NCI-H82 (cell line): ENCODE measurements around the gene VPS35L.
"Not testable (repeated sequence)": the region's sequence is repeated elsewhere in the genome, so short reads cannot be mapped to it uniquely, and the experiment has no call there.

Experiments used
- DNase-seq: peaks from one replicate; lab custom pipeline; 2025; lab: John Stamatoyannopoulos, UW

VPS35L gene

DNA sequence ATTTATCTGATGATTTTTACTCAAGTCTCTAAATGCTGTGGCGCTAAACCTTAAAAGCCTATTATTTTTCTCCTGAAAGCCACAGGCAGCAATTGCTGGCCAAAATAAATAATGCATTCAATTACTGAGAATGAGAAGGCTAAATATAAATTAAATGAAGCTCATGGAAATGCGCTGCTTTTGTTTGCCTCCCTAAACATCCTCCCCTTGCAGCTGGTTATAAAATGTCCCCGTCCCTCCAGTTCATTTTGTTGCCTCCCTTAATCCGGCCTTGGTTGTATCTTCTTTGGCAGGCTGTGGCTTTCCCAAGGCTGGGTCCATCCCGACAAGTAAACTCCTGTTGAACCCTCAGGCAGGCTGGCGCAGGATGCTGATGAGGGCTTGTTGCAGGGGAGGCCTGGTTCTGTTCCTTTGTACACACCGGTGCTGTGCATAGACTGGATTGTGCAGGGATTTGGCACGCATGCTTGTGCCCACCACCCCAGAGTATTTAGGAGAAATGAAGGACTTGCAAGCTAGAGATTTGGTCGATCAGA, 99.8 kb downstream of the VPS35L start:
- no peak for DNase-seq

DNA sequence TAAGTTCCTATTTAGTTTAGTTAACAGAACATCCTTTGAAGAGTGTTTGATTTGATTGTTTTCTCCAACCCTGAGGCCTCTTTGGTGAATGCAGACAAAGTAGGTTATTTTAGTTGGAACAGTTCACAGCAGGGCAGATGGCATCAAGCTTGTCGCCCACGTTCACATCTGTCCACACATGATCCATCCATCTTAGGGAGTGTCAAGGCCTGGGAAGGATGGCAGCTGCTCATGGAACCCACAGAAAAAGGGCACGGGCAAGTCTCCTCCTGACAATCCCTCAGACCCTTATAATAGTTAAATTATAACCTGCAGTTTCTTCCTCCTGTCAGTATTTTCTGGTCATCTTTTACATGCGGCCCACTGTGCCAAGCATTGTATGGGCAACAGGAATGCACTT, 102.3 kb downstream of the VPS35L start:
- no peak for DNase-seq

GRCh38 chr16:19659554-19659953, 104.1 kb downstream of the VPS35L start:
- no peak for DNase-seq

DNA sequence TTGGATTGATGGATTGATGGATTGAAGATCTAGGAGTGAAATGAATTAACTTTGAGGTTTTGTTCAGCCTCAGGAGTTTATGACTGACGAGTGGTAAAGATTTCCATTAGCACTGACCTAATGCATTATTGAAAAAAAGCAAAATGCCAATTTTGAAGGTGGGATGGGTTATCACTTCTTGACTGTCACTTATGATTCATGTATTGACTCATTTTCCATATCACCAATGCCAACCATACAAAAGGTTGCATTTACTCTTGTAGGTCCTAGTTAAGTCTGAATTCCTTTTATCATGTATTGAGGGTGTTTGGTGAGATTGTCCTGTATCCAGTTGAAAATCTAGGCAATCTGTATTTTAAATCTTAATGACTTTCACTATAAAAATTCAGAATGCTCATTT, 104.9 kb downstream of the VPS35L start:
- no peak for DNase-seq

- DNase-seq, result no peak
Observed at GRCh38 chr16:19662351-19662750, 106.8 kb downstream of the VPS35L start.

DNA sequence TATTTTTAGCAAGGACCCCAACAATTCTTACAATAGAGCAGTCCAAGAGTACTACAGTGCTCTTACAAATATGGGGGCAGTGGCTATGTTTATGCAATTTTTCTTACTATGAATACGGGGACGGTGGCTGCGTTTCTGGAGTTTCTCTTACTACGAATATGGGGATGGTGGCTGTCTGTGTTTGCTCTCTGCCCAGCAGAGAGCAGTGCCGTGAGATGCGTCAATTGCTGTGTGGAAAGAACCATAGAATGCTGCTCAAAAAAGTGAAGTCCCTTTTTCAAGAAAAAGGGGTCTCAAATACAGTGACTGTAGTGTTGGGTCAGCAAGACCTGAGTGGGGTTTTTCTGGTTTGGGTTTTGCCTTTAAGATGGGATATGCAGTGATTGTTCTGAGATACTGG, 108.7 kb downstream of the VPS35L start:
- DNase-seq, result no peak

- not testable (repeated sequence) for DNase-seq
Observed at GRCh38 chr16:19665313-19665712, 109.8 kb downstream of the VPS35L start.

DNA sequence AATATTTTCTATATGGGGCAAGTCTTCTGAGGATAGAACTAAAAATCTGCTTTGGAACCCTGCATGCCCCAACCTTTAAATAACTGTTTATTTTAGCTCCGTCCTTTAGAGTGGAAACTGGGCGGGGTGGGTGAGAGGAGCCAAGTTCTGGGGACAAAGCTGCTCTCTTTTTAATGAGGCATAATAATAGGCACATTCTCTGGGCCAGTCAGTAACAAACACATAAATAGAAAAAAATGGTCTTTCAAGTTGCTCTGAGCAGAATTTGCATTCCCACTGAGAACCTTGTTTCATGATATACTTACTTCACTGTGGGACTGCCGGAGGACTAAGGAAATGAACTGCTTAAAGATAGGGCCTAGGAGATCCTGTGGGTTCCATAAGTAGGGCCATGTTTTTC, 111.0 kb downstream of the VPS35L start:
- DNase-seq, result no peak

GRCh38 chr16:19672378-19672777, 116.9 kb downstream of the VPS35L start:
- no peak for DNase-seq

DNA sequence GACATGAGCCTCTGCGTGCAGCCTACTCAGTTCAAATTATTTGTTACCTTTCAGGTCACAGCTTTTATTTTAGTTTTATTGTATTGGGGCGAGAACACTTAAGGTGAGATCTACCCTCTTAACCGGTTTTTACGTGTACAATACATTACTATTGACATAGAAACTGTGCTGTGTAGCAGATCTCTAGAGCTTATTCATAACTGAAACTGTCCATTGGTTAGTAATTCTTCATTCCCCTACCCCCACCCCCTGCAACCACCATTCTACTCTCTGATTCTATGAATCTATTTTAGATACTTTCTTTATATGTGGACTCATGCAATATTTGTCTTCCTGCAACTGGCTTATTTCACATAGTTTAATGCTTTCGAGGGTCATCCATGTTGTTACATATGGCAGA, 119.0 kb downstream of the VPS35L start:
- DNase-seq, result no peak

- no peak for DNase-seq
Observed at GRCh38 chr16:19677402-19677801, 121.9 kb downstream of the VPS35L start.

DNA sequence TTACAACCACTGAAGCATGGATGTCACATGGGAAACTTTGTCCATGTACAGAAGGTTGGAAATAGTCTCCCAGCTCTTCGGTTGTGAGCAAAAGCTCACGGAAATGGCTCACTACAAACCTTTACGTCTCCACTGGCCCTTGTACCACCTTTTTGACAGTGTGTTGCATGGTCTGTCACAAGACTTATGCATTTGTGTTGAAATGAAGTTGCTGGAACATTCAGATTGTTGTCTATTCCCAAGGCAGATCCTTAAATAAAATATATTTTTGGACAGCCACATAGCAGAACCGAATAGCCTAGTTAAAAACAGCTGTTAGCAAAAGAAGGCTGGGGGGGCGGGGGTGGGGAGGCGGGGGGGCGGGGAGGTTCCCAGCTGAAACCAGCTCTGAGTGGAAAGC, 123.3 kb downstream of the VPS35L start:
- DNase-seq, result no peak

- DNase-seq, result not testable (repeated sequence)
Observed at GRCh38 chr16:19679281-19679680, 123.8 kb downstream of the VPS35L start.

DNA sequence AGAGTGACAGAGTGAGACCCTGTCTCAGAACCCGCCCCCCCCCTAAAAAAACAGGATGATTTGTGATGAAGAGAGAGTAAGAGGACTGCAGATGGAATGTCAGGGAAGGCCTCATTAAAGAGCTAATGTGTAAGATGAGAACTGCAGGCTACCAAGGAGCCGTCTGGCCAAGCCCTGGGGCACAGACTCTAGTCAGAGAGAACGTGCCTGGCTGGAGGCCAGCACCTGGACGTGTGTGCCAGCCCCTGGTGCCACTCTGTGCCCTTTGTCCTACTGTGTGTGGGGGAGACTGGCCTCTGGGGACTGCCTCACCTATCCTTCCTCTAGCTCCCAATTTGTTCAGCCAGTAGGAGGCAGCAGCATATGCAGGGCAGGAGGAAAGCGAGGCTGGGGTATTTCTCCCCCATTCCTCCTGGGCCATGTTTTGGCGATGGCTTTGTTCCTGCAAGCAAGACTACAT, 125.4 kb downstream of the VPS35L start:
- peak; percentile 23 for DNase-seq

DNA sequence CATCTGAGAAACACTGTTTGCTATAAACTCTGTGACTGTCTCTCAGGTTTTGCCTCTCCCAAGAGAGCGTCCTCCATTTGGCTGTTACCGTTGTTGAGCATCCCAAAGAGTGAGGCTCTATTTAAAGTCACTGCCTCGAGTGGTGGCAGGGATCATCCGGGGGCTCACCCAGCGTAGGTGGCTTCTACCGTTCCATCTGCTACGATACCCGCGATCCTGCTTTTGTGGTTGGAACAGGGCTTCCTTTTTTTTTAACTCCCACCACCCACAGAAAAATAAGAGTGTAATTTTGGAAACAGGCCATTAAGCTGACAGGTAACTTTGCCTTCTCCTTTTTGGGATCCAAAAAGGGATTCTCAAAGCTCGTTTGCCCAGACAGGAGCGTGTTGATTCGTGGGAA, 126.1 kb downstream of the VPS35L start:
- no peak for DNase-seq

GRCh38 chr16:19683453-19684236, 128.1 kb downstream of the VPS35L start:
- DNase-seq, result no peak

GRCh38 chr16:19685176-19685575, 129.7 kb downstream of the VPS35L start:
- DNase-seq, result no peak

GRCh38 chr16:19687279-19687678, 131.8 kb downstream of the VPS35L start:
- DNase-seq, result no peak

- peak; percentile 70 for DNase-seq
Observed at GRCh38 chr16:19688396-19689024, 133.0 kb downstream of the VPS35L start.

DNA sequence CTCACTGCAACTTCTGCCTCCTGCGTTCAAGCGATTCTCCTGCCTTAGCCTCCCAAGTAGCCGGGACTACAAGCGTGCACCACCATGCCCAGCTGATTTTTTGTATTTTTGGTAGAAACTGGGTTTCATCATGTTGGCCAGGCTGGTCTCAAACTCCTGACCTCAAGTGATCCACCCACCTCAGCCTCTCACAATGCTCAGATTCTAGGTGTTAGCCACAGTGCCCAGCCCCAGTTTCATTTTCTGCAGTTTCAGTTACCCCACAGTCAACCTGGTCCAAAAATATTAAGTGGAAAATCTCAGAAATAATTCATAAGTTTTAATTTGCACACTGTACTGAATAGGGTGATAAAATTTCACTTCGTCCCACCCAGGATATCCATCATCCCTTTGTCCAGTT, 133.8 kb downstream of the VPS35L start:
- no peak for DNase-seq

DNA sequence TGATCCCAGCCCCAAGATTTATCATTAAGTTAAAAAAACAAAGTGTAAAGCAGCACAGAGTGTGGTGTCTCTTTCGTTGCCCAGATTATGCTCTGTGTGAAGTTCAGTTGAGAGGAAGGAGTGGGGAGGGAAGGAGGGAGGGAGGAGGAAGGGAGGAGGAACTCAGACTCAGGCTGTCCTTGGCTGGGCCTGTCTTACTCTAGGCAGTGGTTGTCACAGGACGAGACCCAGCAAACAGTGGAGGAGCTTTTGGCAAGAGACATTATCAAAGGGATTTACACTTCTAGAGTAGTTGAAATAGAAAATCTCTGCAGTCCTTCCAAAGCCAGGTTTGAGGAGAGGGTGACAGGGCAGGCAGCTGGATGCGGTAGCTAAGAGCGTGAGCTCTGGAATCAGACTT, 134.7 kb downstream of the VPS35L start:
- no peak for DNase-seq

DNA sequence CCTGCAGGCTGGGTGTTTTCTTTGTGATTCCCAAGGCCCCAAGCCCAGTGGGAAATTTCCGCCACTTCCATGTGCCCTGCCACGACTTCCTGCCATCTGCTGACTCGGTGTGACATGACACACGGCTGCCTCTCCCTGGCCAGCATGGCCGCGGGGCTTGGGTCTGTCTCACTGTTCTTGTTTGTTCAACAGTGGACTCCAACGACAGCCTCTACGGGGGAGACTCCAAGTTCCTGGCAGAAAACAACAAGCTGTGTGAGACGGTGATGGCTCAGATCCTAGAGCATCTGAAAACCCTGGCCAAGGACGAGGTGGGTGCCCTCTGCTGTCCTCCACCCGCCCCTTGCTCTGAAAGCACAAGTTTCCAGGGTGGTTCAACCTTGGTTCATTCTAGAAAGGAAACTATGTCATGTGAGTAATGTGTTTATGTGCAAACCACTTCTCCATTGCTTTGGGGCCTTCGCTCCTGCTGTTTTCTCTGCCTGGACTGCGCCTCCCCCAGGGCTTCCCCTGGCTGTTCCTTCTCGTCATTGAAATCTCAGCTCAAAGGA, 135.7 kb downstream of the VPS35L start:
- no peak for DNase-seq

DNA sequence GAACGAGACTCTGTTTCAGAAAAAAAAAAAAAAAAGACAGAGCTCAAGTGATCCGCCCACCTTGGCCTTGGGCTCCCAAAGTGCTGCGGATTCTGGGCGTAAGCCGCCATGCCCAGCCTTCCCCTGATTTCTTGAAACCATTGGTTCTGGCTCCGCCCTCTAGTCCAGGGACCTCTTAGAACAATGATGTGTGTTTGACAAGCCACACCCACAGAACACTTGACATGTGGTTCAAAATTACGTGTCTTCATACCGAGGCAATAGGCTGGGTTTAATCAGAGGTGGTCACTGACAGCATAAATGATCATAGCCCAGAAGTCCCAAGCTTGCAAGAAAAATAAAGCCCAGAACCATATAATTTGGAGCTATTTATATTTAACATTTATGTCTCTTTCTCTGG, 139.5 kb downstream of the VPS35L start:
- peak; percentile 21 for DNase-seq
